Dedifferentiated amniotic fluid mesenchymal stem cell (primary cell): ENCODE measurements around the gene YAP1.
"Not testable (repeated sequence)": the region's sequence is repeated elsewhere in the genome, so short reads cannot be mapped to it uniquely, and the experiment has no call there.

Experiments
- DNase-seq: peaks from one replicate; pipeline ENCODE4 v3.0.0-alpha.2; 2016; ENCODE audit errors: extremely low spot score

Gene YAP1

GRCh38 chr11:102239911-102240310, 129.7 kb downstream of the YAP1 start:
- DNase-seq, result no peak

GRCh38 chr11:102240502-102240901, 130.3 kb downstream of the YAP1 start:
- DNase-seq, result peak; percentile 49

GRCh38 chr11:102241026-102241425, 130.8 kb downstream of the YAP1 start:
- no peak for DNase-seq

GRCh38 chr11:102243399-102243884, 133.2 kb downstream of the YAP1 start:
- no peak for DNase-seq

- peak; percentile 76 for DNase-seq
These were observed 134.6 kb downstream of the YAP1 start for GRCh38 chr11:102244681-102245409.

- no peak for DNase-seq
These were observed 141.2 kb downstream of the YAP1 start for GRCh38 chr11:102251423-102251822.

- DNase-seq, result no peak
These were observed 142.2 kb downstream of the YAP1 start for GRCh38 chr11:102252339-102252891.

GRCh38 chr11:102253020-102253715, 142.9 kb downstream of the YAP1 start:
- DNase-seq, result no peak

GRCh38 chr11:102254047-102254446, 143.8 kb downstream of the YAP1 start:
- DNase-seq, result no peak

- DNase-seq, result peak; percentile 40
These were observed 146.0 kb downstream of the YAP1 start for GRCh38 chr11:102256251-102256650.

GRCh38 chr11:102260241-102260640, 150.0 kb downstream of the YAP1 start:
- DNase-seq, result no peak

- no peak for DNase-seq
These were observed 153.2 kb downstream of the YAP1 start for GRCh38 chr11:102263379-102264003.

GRCh38 chr11:102264704-102265103, 154.5 kb downstream of the YAP1 start:
- DNase-seq, result not testable (repeated sequence)

GRCh38 chr11:102266099-102266498, 155.9 kb downstream of the YAP1 start:
- DNase-seq, result peak; percentile 42

- no peak for DNase-seq
These were observed 157.4 kb downstream of the YAP1 start for GRCh38 chr11:102267609-102268008.

- no peak for DNase-seq
These were observed 158.1 kb downstream of the YAP1 start for GRCh38 chr11:102268083-102268984.

GRCh38 chr11:102268985-102269470, 158.8 kb downstream of the YAP1 start:
- DNase-seq, result no peak

GRCh38 chr11:102269927-102270326, 159.7 kb downstream of the YAP1 start:
- DNase-seq, result no peak

GRCh38 chr11:102272047-102272824, 162.0 kb downstream of the YAP1 start:
- no peak for DNase-seq

GRCh38 chr11:102274628-102275027, 164.4 kb downstream of the YAP1 start:
- DNase-seq, result no peak
